HG02763 (cell line): ENCODE measurements around the gene TPR.

Source experiments
- ATAC-seq: cut with Tn5 transposase; IDR thresholded peaks from one replicate; pipeline ENCODE4 v1.9.1; 2021; ENCODE audit warnings: mild to moderate bottlenecking, moderate library complexity; ENCODE audit not compliant: unreplicated experiment

The TPR gene

GRCh38 chr1:186330758-186331157, 44.3 kb downstream of the TPR start:
- no peak for ATAC-seq

GRCh38 chr1:186327331-186327730, 47.7 kb downstream of the TPR start:
- ATAC-seq = no peak

- ATAC-seq = no peak
These were observed 49.0 kb downstream of the TPR start for GRCh38 chr1:186326009-186326408.

GRCh38 chr1:186325239-186325638, 49.8 kb downstream of the TPR start:
- ATAC-seq = no peak

GRCh38 chr1:186323865-186324264, 51.2 kb downstream of the TPR start:
- no peak for ATAC-seq

GRCh38 chr1:186315570-186315969, 59.5 kb downstream of the TPR start:
- no peak for ATAC-seq

GRCh38 chr1:186311375-186312051, 63.5 kb downstream of the TPR start:
- ATAC-seq = no peak

- no peak for ATAC-seq
These were observed 64.7 kb downstream of the TPR start for GRCh38 chr1:186310307-186310706.

GRCh38 chr1:186308264-186309060, 66.6 kb downstream of the TPR start:
- no peak for ATAC-seq

GRCh38 chr1:186307445-186307844, 67.6 kb downstream of the TPR start:
- no peak for ATAC-seq

- ATAC-seq = no peak
These were observed 68.5 kb downstream of the TPR start for GRCh38 chr1:186306533-186306932.

GRCh38 chr1:186304982-186305949, 69.8 kb downstream of the TPR start:
- ATAC-seq = peak; percentile 63

- ATAC-seq = no peak
These were observed 71.1 kb downstream of the TPR start for GRCh38 chr1:186303911-186304310.

- no peak for ATAC-seq
These were observed 72.6 kb downstream of the TPR start for GRCh38 chr1:186302381-186302920.

GRCh38 chr1:186301448-186301847, 73.6 kb downstream of the TPR start:
- no peak for ATAC-seq

GRCh38 chr1:186300056-186300455, 75.0 kb downstream of the TPR start:
- ATAC-seq = no peak

- no peak for ATAC-seq
These were observed 75.5 kb downstream of the TPR start for GRCh38 chr1:186299570-186299969.

- ATAC-seq = no peak
These were observed 76.2 kb downstream of the TPR start for GRCh38 chr1:186298851-186299250.

GRCh38 chr1:186297439-186298045, 77.5 kb downstream of the TPR start:
- ATAC-seq = no peak

- ATAC-seq = no peak
These were observed 79.1 kb downstream of the TPR start, which contains the start of gene PRG4 for GRCh38 chr1:186295980-186296379. Gene PRG4 (plus strand): TSS chr1:186296279.
